ENCODE results near the gene SRBD1. TPM values are rescaled to one million over a fixed set of nuclear protein-coding genes. Genes with fewer than 3 reads are reported as not detected.

Gene SRBD1
- polyA plus RNA-seq, 2 of the 4 experiments (the other 2 are of a cell fraction), result 11.0 to 13.7 TPM

DNA sequence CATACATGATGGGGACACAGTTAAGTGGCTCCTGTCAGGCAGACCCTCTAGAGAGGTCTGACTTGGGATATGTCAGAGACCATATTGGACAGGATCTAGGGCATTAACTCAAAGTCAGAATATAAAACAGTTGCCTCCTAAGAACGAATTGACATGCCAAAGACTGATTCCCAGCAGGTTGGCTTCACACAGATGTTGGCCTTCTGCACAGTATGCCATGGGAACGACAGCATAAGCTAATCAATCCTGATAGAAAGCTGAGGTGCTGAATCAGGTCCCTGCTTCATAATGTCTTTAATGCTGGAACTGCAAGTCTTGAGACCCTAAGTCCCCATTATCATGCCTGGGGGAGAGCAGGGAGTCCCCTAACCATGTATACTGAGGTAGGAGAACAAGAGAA is 165.1 kb downstream of the SRBD1 start (continued):
- TF ChIP-seq, protein P1, sequence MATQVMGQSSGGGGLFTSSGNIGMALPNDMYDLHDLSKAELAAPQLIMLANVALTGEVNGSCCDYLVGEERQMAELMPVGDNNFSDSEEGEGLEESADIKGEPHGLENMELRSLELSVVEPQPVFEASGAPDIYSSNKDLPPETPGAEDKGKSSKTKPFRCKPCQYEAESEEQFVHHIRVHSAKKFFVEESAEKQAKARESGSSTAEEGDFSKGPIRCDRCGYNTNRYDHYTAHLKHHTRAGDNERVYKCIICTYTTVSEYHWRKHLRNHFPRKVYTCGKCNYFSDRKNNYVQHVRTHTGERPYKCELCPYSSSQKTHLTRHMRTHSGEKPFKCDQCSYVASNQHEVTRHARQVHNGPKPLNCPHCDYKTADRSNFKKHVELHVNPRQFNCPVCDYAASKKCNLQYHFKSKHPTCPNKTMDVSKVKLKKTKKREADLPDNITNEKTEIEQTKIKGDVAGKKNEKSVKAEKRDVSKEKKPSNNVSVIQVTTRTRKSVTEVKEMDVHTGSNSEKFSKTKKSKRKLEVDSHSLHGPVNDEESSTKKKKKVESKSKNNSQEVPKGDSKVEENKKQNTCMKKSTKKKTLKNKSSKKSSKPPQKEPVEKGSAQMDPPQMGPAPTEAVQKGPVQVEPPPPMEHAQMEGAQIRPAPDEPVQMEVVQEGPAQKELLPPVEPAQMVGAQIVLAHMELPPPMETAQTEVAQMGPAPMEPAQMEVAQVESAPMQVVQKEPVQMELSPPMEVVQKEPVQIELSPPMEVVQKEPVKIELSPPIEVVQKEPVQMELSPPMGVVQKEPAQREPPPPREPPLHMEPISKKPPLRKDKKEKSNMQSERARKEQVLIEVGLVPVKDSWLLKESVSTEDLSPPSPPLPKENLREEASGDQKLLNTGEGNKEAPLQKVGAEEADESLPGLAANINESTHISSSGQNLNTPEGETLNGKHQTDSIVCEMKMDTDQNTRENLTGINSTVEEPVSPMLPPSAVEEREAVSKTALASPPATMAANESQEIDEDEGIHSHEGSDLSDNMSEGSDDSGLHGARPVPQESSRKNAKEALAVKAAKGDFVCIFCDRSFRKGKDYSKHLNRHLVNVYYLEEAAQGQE (IDR thresholded peaks at IDR 0.05), result no peak
- TF ChIP-seq KDM5A (IDR thresholded peaks at IDR 0.05), result no peak
- no peak for TF ChIP-seq CHD2 (IDR thresholded peaks at IDR 0.05; ENCODE audit: low read length, partially characterized antibody)

DNA sequence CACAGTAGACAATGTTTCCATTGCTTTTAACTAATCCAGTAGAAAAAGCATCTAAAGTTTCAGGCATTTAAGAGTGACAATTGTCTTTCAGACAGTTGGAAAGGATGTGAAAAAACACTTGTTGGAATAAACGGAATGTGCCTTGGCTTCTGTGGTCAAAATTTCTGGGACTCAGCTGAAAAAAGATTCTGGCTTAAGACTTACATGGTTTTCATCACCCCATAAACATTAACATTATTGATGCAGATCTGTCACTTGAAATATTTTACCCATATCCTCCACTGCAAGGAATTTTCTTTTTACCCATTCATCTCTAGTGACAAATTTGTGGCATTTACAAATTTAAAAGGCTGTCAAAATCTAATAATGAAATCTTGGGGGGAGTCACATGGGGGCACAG is 166.0 kb downstream of the SRBD1 start:
- FAIRE-seq (no peak), ATAC-seq (no peak), DNase-seq (ENCODE audit: low read depth in 1 of 2, low spot score in 1 of 2) (no peak)
- Histone ChIP-seq H3K4me3 (no peak overlapping the region), H3K4me1 (peaks cover 3% of the 10 kb centered on the region; the same call in 2 of the 3 replicates), H3K27ac (no peak overlapping the region), H3K9me3 (no peaks in the 10 kb centered on the region), H3K4me2 (no peak overlapping the region)
- ChIA-PET POLR2A (no interaction called here), CTCF (no interaction called here)
- no peak for TF ChIP-seq EP300 (IDR thresholded peaks at IDR 0.05)
- TF ChIP-seq, protein P2, sequence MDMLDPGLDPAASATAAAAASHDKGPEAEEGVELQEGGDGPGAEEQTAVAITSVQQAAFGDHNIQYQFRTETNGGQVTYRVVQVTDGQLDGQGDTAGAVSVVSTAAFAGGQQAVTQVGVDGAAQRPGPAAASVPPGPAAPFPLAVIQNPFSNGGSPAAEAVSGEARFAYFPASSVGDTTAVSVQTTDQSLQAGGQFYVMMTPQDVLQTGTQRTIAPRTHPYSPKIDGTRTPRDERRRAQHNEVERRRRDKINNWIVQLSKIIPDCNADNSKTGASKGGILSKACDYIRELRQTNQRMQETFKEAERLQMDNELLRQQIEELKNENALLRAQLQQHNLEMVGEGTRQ (IDR thresholded peaks at IDR 0.05), result no peak
- no peak for TF ChIP-seq BHLHE40 (IDR thresholded peaks at IDR 0.05; ENCODE audit: low read depth, low read length)
- TF ChIP-seq, protein P3, sequence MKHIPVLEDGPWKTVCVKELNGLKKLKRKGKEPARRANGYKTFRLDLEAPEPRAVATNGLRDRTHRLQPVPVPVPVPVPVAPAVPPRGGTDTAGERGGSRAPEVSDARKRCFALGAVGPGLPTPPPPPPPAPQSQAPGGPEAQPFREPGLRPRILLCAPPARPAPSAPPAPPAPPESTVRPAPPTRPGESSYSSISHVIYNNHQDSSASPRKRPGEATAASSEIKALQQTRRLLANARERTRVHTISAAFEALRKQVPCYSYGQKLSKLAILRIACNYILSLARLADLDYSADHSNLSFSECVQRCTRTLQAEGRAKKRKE (CRISPR knock-in tag; IDR thresholded peaks at IDR 0.05; ENCODE audit: low read depth), result no peak
- WGBS (ENCODE audit: missing lambda C conversion rate), result 92% methylated on average over 1 of the region's 1 CpG

DNA sequence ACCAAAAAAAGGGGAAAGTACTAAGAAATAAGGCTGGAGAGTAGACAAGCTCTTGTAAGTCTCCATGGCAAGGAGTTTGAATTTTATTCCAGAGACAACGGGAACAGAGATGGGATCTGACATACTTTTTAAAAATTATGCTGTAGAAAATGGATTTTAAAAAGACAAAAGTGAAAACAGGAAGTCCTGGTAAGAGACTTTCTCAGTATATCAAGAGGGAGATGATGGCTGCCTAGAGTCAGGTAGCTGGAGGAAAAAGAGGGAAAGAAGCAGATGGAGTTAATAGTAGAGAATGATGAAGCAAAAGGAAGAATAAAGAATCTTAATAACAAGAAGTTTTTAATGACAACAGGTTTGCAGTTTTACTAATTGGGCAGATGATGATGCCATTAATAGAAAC is 168.1 kb downstream of the SRBD1 start:
- Histone ChIP-seq H3K9me3 (no peaks in the 10 kb centered on the region), H3K4me1 (peaks cover 17% of the 10 kb centered on the region; the same call in 2 of the 3 replicates), H3K4me3 (no peak overlapping the region), H3K27ac (no peak overlapping the region), H3K4me2 (no peak overlapping the region)
- ATAC-seq (no peak), FAIRE-seq (no peak), DNase-seq (ENCODE audit: low read depth in 1 of 2, low spot score in 1 of 2) (no peak)
- ChIA-PET POLR2A (no interaction called here), CTCF (interaction anchor here (1.1 to 1.9 kb wide), 3 partner anchors 52 to 430 kb away, joined by 3 to 8 read pairs (median 3); no protein-coding TSS in a partner anchor)
- TF ChIP-seq, protein P4, sequence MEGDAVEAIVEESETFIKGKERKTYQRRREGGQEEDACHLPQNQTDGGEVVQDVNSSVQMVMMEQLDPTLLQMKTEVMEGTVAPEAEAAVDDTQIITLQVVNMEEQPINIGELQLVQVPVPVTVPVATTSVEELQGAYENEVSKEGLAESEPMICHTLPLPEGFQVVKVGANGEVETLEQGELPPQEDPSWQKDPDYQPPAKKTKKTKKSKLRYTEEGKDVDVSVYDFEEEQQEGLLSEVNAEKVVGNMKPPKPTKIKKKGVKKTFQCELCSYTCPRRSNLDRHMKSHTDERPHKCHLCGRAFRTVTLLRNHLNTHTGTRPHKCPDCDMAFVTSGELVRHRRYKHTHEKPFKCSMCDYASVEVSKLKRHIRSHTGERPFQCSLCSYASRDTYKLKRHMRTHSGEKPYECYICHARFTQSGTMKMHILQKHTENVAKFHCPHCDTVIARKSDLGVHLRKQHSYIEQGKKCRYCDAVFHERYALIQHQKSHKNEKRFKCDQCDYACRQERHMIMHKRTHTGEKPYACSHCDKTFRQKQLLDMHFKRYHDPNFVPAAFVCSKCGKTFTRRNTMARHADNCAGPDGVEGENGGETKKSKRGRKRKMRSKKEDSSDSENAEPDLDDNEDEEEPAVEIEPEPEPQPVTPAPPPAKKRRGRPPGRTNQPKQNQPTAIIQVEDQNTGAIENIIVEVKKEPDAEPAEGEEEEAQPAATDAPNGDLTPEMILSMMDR (IDR thresholded peaks at IDR 0.05), result no peak
- TF ChIP-seq, protein P2 (IDR thresholded peaks at IDR 0.05), result no peak
- TF ChIP-seq MAZ (IDR thresholded peaks at IDR 0.05; ENCODE audit: borderline replicate concordance, low read depth, low read length), result no peak
- TF ChIP-seq FOXS1 (CRISPR knock-in tag; IDR thresholded peaks at IDR 0.05), result no peak
- TF ChIP-seq, protein P5, sequence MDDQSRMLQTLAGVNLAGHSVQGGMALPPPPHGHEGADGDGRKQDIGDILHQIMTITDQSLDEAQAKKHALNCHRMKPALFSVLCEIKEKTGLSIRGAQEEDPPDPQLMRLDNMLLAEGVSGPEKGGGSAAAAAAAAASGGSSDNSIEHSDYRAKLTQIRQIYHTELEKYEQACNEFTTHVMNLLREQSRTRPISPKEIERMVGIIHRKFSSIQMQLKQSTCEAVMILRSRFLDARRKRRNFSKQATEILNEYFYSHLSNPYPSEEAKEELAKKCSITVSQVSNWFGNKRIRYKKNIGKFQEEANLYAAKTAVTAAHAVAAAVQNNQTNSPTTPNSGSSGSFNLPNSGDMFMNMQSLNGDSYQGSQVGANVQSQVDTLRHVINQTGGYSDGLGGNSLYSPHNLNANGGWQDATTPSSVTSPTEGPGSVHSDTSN (IDR thresholded peaks at IDR 0.05), result no peak
- 90% methylated on average over 1 of the region's 1 CpG for WGBS (ENCODE audit: missing lambda C conversion rate)
